Tibial artery (tissue), 4 donors: ENCODE data around the gene STK17B.
A peak's percentile ranks its signal among the peaks of the same experiment; 100 is the strongest.

Experiments
- DNase-seq, 2 donors: peaks; one replicate each; pipeline ENCODE4 v3.0.0-alpha.2; 2019
- H3K27ac ChIP-seq, 2 donors: fragments of 200-600 bp; sonication (generic) in 1 of 2; 1 replicate in 1 of 2; 2 replicates in 1 of 2; pipeline ENCODE4 v1.5.1; 2018 to 2019; ENCODE audit warnings: mild to moderate bottlenecking in 1 of 2
- H3K27me3 ChIP-seq, 2 donors: fragments of 200-600 bp; sonication (generic) in 1 of 2; one replicate each; pipeline versions ENCODE4 v1.5.1 to v1.6.0; 2016 to 2019
- H3K36me3 ChIP-seq, 3 donors: fragments of 200-600 bp; sonication (generic) in 2 of 3; one replicate each; pipeline ENCODE4 v1.5.1; 2016 to 2019; ENCODE audit warnings: mild to moderate bottlenecking in 2 of 3
- H3K4me1 ChIP-seq, 4 donors: fragments of 200-600 bp; sonication (generic) in 2 of 4; 1 replicate in 3 of 4; 2 replicates in 1 of 4; pipeline ENCODE4 v1.5.1; 2016 to 2019
- H3K4me3 ChIP-seq, 2 donors: fragments of 200-600 bp; sonication (generic) in 1 of 2; 1 replicate in 1 of 2; 2 replicates in 1 of 2; pipeline ENCODE4 v1.5.1; 2018 to 2019; ENCODE audit warnings: mild to moderate bottlenecking in 2 of 2
- H3K9me3 ChIP-seq, 3 donors: fragments of 200-600 bp; sonication (generic) in 1 of 3; one replicate each; pipeline ENCODE4 v1.5.1; 2016 to 2019
- CTCF ChIP-seq, 2 experiments: fragments of 200-600 bp in 1 of 2; fragments of 450-650 bp in 1 of 2; IDR thresholded peaks; one replicate each; pipeline ENCODE4 v1.5.1; 2017 to 2019; ENCODE audit warnings: antibody characterized with exemption in 2 of 2, mild to moderate bottlenecking in 1 of 2, moderate library complexity in 1 of 2
- intact Hi-C: fragments of 100-400 bp; cut with DNase I; formaldehyde crosslinking; loops from one replicate; pipeline ENCODE4 v1.15.0; 2023; ENCODE audit warnings: low total_unique reads

Gene STK17B

GRCh38 chr2:196214156-196214555 is 42.8 kb upstream of the STK17B start:
- intact Hi-C loops = no loop called here
- Histone ChIP-seq H3K4me3 (no peak overlapping the region), H3K27me3 (no peaks in the 10 kb centered on the region), H3K9me3 (no peaks in the 10 kb centered on the region), H3K27ac (no peak overlapping the region), H3K36me3 (no peaks in the 10 kb centered on the region), H3K4me1 (no peaks in the 10 kb centered on the region)
- no peak for TF ChIP-seq CTCF (IDR thresholded peaks at IDR 0.05)
- DNase-seq = no peak

GRCh38 chr2:196213252-196213980 is 42.0 kb upstream of the STK17B start:
- DNase-seq = no peak
- no peak for TF ChIP-seq CTCF (IDR thresholded peaks at IDR 0.05)
- H3K36me3 ChIP-seq = no peaks in the 10 kb centered on the region
- H3K27ac ChIP-seq = no peak overlapping the region
- H3K4me3 ChIP-seq = no peak overlapping the region
- intact Hi-C loops = no loop called here
- H3K27me3 ChIP-seq = no peaks in the 10 kb centered on the region
- no peaks in the 10 kb centered on the region for H3K9me3 ChIP-seq
- H3K4me1 ChIP-seq = no peaks in the 10 kb centered on the region

- Histone ChIP-seq H3K9me3 (no peaks in the 10 kb centered on the region), H3K27me3 (no peaks in the 10 kb centered on the region), H3K36me3 (no peaks in the 10 kb centered on the region), H3K4me3 (no peak overlapping the region), H3K4me1 (peaks cover 0 to 19% (median 13%) of the 10 kb centered on the region in 4 donors), H3K27ac (no peak overlapping the region)
- no peak for TF ChIP-seq CTCF (IDR thresholded peaks at IDR 0.05)
- intact Hi-C loops = no loop called here
- DNase-seq = no peak
These were observed 37.5 kb upstream of the STK17B start for GRCh38 chr2:196208915-196209314.

- Histone ChIP-seq H3K36me3 (no peaks in the 10 kb centered on the region), H3K9me3 (no peaks in the 10 kb centered on the region), H3K4me3 (no peak overlapping the region), H3K27me3 (no peaks in the 10 kb centered on the region), H3K27ac (peak overlapping the region in 1 of 2 donors; percentile 16), H3K4me1 (peaks cover 0 to 19% (median 13%) of the 10 kb centered on the region in 4 donors)
- intact Hi-C loops = no loop called here
- peak in 1 of 2 donors; percentile 42 for DNase-seq
- TF ChIP-seq CTCF (IDR thresholded peaks at IDR 0.05) = no peak
These were observed 35.4 kb upstream of the STK17B start for GRCh38 chr2:196206804-196207203.

- TF ChIP-seq CTCF (IDR thresholded peaks at IDR 0.05) = no peak
These were observed 34.6 kb upstream of the STK17B start for GRCh38 chr2:196205881-196206435.

More at GRCh38 chr2:196205881-196206435, 34.6 kb upstream of the STK17B start:
- DNase-seq = peak; percentile 72
- intact Hi-C loops = no loop called here
- H3K36me3 ChIP-seq = no peaks in the 10 kb centered on the region
- H3K27ac ChIP-seq = peak overlapping the region in 1 of 2 donors; percentile 16
- peaks cover 0 to 19% (median 13%) of the 10 kb centered on the region in 4 donors for H3K4me1 ChIP-seq
- H3K27me3 ChIP-seq = no peaks in the 10 kb centered on the region
- no peaks in the 10 kb centered on the region for H3K9me3 ChIP-seq
- no peak overlapping the region for H3K4me3 ChIP-seq
